ENCODE data around the gene CCNL2. TPM values are rescaled to one million over a fixed set of nuclear protein-coding genes. Genes with fewer than 3 reads are reported as not detected.
"Not testable (repeated sequence)": the region's sequence is repeated elsewhere in the genome, so short reads cannot be mapped to it uniquely, and the experiment has no call there.

The CCNL2 gene
- total RNA-seq = 94.7 and 130 TPM in 2 replicates

DNA sequence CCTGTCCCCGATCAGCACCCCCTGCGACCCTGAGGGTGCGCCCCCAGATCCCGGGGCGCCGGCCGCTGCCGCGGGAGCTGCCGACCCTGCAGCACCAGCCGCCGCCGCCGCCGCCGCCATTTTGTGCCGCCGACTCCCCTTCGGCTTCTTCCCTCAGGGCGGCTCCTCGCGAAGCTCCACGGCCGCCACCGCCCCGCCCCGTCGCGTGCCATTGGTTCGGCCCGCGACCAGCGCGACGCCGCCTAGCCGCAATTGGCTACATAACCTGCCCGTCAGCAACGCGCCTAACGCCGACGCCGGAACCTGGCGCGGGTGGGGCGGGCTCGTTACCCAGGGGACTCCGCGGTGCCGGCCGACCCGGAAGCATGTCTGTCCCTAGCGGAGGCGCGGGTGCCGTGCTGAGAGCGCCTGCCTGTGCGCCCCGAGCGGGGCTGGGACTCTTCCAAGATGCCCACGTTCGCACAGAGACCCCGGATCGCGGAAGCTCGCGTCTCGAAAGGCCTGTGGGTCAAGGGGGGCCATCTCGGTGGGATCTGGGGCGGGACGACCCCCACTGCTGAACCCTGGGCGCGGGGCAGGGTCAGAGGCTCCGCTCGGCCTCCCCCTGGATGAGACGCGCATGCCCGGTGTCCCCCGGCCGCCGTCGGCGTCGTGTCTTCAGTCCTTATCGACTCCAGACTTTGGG is at the start of gene CCNL2:
CCNL2 (minus strand) TSS at position 149 of the 685 bp plus-strand sequence; CDS start at position 120, 29 bp downstream.
- peak within 1 kb of the TSS; percentile 98 for H3K4me3 ChIP-seq (ENCODE audit: low read depth, low read length)
- TF ChIP-seq, protein P1, sequence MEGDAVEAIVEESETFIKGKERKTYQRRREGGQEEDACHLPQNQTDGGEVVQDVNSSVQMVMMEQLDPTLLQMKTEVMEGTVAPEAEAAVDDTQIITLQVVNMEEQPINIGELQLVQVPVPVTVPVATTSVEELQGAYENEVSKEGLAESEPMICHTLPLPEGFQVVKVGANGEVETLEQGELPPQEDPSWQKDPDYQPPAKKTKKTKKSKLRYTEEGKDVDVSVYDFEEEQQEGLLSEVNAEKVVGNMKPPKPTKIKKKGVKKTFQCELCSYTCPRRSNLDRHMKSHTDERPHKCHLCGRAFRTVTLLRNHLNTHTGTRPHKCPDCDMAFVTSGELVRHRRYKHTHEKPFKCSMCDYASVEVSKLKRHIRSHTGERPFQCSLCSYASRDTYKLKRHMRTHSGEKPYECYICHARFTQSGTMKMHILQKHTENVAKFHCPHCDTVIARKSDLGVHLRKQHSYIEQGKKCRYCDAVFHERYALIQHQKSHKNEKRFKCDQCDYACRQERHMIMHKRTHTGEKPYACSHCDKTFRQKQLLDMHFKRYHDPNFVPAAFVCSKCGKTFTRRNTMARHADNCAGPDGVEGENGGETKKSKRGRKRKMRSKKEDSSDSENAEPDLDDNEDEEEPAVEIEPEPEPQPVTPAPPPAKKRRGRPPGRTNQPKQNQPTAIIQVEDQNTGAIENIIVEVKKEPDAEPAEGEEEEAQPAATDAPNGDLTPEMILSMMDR (IDR thresholded peaks at IDR 0.05; ENCODE audit: insufficient read depth, low read depth, low read length) = peak; percentile 56
- DNase-seq (ENCODE audit: low read depth) = peak; percentile 98

DNA sequence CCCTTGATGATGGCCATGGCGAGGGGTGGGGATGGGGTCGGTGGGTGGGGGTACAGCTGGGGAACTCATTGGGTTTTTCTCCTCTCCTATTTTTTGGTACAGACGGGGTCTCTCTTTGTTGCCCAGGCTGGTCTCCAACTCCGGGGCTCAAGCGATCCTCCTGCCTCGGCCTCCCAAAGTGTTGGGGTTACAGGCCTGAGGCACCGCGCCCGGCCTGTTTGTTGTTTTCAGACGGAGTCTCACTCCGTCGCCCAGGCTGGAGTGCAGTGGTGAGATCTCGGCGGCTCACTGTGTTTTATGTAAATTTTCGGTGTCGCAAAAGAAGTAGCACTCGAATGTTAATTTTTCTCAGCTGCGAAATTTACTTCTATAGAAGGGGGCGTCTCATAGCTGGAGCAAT is 47.5 kb upstream of the CCNL2 start:
- H3K4me3 ChIP-seq (ENCODE audit: low read depth, low read length); DNase-seq (ENCODE audit: low read depth): not testable (repeated sequence)

DNA sequence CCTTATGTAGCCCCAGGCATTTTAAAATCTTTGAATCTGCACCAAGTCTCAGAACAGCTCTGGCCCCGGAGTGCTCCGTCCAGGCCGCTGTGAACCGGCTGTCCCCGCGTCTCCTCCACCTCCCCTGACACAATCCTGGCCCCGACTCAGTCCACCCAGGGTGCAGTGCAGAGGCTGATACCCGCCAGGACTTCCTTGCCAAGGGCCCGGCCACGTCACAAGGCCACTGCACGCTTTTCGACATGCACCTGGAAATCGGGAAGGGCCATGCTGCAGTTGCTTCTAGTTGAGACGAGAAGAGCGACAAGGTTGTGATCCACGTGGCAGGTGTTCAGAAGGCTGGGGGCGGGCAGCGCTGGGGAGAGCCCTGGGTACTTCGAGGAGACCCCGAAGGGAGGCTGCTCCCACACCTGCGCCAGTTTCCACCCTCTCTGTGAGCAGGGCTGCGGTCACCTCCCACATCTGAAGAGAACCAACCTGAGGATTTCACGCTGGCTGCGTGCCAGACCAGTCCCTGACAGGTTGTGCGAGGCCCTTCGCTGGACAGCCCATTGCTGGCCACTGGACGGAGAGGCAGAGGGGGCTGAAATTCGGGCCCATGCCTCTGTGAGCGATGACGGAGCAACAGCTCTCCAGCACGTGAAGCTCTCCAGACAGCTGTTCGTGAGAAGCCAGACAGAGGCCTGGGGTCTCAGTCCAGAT is 43.1 kb upstream of the CCNL2 start:
- TF ChIP-seq, protein P1 (IDR thresholded peaks at IDR 0.05; ENCODE audit: insufficient read depth, low read depth, low read length) = no peak
- no peak overlapping the region for H3K4me3 ChIP-seq (ENCODE audit: low read depth, low read length)
- DNase-seq (ENCODE audit: low read depth) = no peak

DNA sequence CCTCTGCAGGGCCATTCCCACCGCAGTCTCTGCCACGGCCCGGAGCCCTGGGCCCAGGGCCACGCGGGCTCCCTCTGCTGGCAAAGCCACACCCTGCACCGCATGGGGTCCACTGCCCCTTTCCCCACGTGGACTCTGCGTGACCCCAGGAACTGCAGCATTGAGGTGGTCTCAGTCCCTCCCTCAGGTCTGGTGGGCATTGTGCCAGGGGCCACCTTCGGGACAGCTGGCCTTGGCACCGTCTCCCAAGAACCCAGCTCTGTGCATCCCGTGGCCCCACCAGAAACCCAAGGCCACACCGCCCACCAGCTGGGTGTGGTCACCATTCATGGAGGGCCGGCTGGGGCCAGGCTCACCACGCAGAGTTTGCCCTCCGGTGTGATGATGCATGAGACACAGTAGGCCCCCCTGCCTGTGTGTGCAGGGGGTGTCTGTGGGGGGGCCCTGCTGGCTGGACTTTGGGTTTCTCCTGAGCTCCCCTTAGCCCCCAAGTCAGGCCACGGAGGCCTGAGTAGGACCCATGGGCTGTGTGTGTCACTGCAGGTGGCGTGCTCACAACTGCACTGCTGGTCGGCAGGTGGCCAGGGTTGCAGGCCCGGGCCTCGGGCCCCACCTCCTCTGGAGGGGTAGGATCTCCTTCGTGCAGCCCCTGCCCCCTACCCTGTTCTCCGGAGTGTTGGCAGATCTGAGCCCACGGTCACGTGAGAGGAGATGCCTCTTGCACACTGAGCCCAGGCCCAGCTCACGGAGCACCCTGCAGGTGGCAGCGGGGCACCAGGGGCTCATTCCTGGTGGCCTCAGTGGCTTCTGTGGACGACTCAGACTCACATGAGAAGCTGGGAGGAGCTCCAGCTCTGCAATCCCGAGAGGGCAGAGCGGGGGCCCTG is 42.1 kb upstream of the CCNL2 start:
- DNase-seq (ENCODE audit: low read depth) = peak; percentile 36
- TF ChIP-seq, protein P1 (IDR thresholded peaks at IDR 0.05; ENCODE audit: insufficient read depth, low read depth, low read length) = peak; percentile 94
- no peak overlapping the region for H3K4me3 ChIP-seq (ENCODE audit: low read depth, low read length)

DNA sequence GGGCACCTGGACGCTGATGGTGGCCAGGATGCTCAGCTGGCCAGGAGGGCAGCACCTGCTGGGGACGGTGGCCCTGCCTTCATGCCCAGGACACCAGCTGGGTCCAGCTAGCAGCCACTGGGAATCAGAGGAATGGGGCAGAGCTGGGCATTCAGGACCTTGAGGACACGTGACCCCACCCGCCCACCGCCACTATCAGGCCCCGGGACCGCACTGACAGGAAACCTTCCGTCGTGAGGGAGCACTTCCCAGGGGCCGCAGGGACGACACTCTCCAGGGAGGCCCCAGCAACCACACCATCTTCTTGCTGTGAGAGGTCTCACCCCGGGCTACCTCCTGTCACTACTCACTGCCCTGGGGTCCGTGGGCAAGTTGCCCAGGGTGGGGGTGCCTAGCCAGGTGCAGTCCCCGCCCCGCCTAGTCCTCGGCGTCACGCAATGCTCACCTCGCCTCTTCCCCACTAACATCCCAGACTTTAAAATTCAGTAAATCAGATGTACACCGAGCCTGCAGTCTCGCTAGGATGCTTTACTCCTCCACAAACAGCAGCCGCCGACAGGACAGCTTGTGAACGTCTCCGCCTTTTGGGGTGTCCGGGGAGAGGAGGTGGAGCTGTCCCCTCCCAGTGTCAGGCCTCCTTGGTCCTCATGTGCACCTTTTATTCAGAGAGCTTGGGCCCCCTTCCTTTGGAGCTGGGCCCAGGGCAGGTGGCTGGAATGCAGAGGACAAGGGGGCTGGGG is 41.3 kb upstream of the CCNL2 start:
- TF ChIP-seq, protein P1 (IDR thresholded peaks at IDR 0.05; ENCODE audit: insufficient read depth, low read depth, low read length) = no peak
- no peak overlapping the region for H3K4me3 ChIP-seq (ENCODE audit: low read depth, low read length)
- no peak for DNase-seq (ENCODE audit: low read depth)

DNA sequence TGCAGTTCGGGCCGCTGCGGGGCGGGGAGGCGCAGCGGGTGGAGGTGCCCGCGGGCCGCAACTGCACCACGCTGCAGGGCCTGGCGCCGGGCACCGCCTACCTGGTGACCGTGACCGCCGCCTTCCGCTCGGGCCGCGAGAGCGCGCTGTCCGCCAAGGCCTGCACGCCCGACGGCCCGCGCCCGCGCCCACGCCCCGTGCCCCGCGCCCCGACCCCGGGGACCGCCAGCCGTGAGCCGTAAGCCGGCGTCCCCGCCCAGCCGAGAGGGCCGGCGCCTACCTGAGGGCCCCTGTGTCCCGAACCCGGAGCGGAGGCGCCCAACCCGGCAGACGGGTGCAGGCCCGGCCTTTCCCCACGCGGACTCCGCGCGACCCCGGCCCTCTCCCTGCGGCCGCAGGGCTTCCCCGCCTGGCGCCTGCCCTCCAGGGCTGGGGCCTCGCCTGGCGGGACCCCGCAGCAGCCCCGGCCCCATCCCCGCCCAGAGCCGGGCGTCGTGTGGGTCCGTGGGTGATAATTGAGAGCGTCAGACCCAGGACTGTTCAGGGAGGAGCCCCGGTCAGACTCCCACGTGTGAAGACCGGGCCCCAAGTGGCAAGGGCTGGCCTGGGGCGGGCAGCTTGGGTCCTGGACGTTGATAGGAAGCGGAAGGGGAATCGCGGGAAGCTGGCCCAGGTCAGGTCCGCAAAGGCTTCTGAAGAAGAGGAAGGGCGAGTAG is 40.6 kb upstream of the CCNL2 start:
- no peak for DNase-seq (ENCODE audit: low read depth)
- TF ChIP-seq, protein P1 (IDR thresholded peaks at IDR 0.05; ENCODE audit: insufficient read depth, low read depth, low read length) = no peak

More for the DNA sequence above, 40.6 kb upstream of the CCNL2 start:
- no peak overlapping the region for H3K4me3 ChIP-seq (ENCODE audit: low read depth, low read length)

Measured in fibroblast of villous mesenchyme (primary cell).